Panc1 (cell line): Measurements from ENCODE around the gene NRCAM.

ENCODE experiments used
- CTCF ChIP-seq: fragments of 450-650 bp; IDR thresholded peaks from 2 replicates; pipeline ENCODE4 v1.5.1; 2017; ENCODE audit warnings: mild to moderate bottlenecking
- POLR2AphosphoS5 ChIP-seq: IDR thresholded peaks from 2 replicates; pipeline ENCODE4 v1.6.1; 2012; ENCODE audit warnings: mild to moderate bottlenecking, low read depth, low read length, moderate library complexity
- REST ChIP-seq, 2 experiments: IDR thresholded peaks; 2 replicates each; pipeline ENCODE4 v1.6.1; 2011 to 2012; ENCODE audit warnings: low read depth in 2 of 2, control low read depth in 1 of 2, low read length in 1 of 2, mild to moderate bottlenecking in 1 of 2, moderate library complexity in 1 of 2; ENCODE audit not compliant: insufficient read depth in 1 of 2
- SIN3A ChIP-seq: IDR thresholded peaks from 2 replicates; pipeline ENCODE4 v1.6.1; 2012; ENCODE audit warnings: low read depth, mild to moderate bottlenecking, low read length, moderate library complexity, borderline replicate concordance; ENCODE audit not compliant: insufficient read depth
- TCF7L2 ChIP-seq: IDR thresholded peaks from 2 replicates; pipeline ENCODE4 v1.6.1; 2011; ENCODE audit warnings: mild to moderate bottlenecking, low read depth, low read length, inconsistent platforms

GRCh38 chr7:108138911-108139310 is 317.3 kb downstream of the NRCAM start:
- TF ChIP-seq CTCF (no peak), POLR2AphosphoS5 (no peak), REST (IDR thresholded peaks at IDR 0.05; ENCODE audit: insufficient read depth in 1 of 2, low read depth in 2 of 2, low read length in 1 of 2) (no peak), TCF7L2 (no peak), SIN3A (no peak)
